OCI-LY7 (cell line): ENCODE results near the gene FRMD3.

Experiments used
- CTCF ChIP-seq: fragments of 200-600 bp; sonication (generic); conservative IDR thresholded peaks from 2 replicates; pipeline ENCODE4 v1.5.1; 2014; ENCODE audit warnings: mild to moderate bottlenecking, antibody characterized with exemption, low read length, moderate library complexity, mixed read lengths
- EZH2phosphoT487 ChIP-seq: fragments of 200-600 bp; sonication (generic); IDR thresholded peaks from 2 replicates; pipeline ENCODE4 v1.6.1; 2018; ENCODE audit warnings: low read depth, borderline replicate concordance, mild to moderate bottlenecking, mixed run types, antibody characterized with exemption, low read length, moderate library complexity, mixed read lengths

- TF ChIP-seq CTCF (no peak), EZH2phosphoT487 (no peak)
These were observed 317.5 kb downstream of the FRMD3 start for GRCh38 chr9:83220730-83221129.
